ENCODE results near the gene BCL7A.
"Not testable (repeated sequence)": the region's sequence is repeated elsewhere in the genome, so short reads cannot be mapped to it uniquely, and the experiment has no call there.

BCL7A gene

GRCh38 chr12:122021822-122022392 is at the start of gene BCL7A:
Gene BCL7A, plus strand, starts transcription at chr12:122021884. Its CDS starts 208 bp downstream, at chr12:122022092.
- peak; percentile 28 to 56 for DNase-seq

GRCh38 chr12:121974026-121974985 is 47.4 kb upstream of the BCL7A start:
- DNase-seq: no peak

GRCh38 chr12:121975021-121975420 is 46.7 kb upstream of the BCL7A start:
- no peak for DNase-seq

- DNase-seq: no peak
Observed at GRCh38 chr12:121976950-121977349, 44.7 kb upstream of the BCL7A start.

- no peak for DNase-seq
Observed at GRCh38 chr12:121980191-121980891, 41.3 kb upstream of the BCL7A start.

- DNase-seq: no peak
Observed at GRCh38 chr12:121980892-121981272, 40.8 kb upstream of the BCL7A start.

- no peak for DNase-seq
Observed at GRCh38 chr12:121981456-121981855, 40.2 kb upstream of the BCL7A start.

GRCh38 chr12:121982950-121983349 is 38.7 kb upstream of the BCL7A start:
- no peak for DNase-seq

GRCh38 chr12:121983536-121984210 is 38.0 kb upstream of the BCL7A start:
- DNase-seq: no peak

- DNase-seq: no peak
Observed at GRCh38 chr12:121986489-121987245, 35.0 kb upstream of the BCL7A start.

- not testable (repeated sequence) for DNase-seq
Observed at GRCh38 chr12:121988519-121988918, 33.2 kb upstream of the BCL7A start.

GRCh38 chr12:121989276-121990113 is 32.2 kb upstream of the BCL7A start:
- DNase-seq: peak in 1 of 2 experiments; percentile 36

- DNase-seq: no peak
Observed at GRCh38 chr12:121990114-121990647, 31.5 kb upstream of the BCL7A start.

- DNase-seq: no peak
Observed at GRCh38 chr12:121990692-121991603, 30.7 kb upstream of the BCL7A start.

GRCh38 chr12:121992059-121992879 is 29.4 kb upstream of the BCL7A start:
- no peak for DNase-seq

GRCh38 chr12:121996050-121996944 is 25.4 kb upstream of the BCL7A start:
- no peak for DNase-seq

- no peak for DNase-seq
Observed at GRCh38 chr12:121996945-121997612, 24.6 kb upstream of the BCL7A start.

Measured in NCI-H1930 (cell line).